Activated T-cell treated with anti-CD3 and anti-CD28 coated beads, Interleukin-2, amount 50 U/mL, for 72 hours (primary cell): ENCODE results near the gene DESI2. TPM values are rescaled to one million over a fixed set of nuclear protein-coding genes. Genes with fewer than 3 reads are reported as not detected.
A peak's percentile ranks its signal among the peaks of the same experiment; 100 is the strongest.
"Not testable (repeated sequence)": the region's sequence is repeated elsewhere in the genome, so short reads cannot be mapped to it uniquely, and the experiment has no call there.

Experiments used
- ATAC-seq, 2 donors: fragments of 150-1000 bp; cut with Tn5 transposase; replicated peaks in 1 of 2; 2 replicates each; pipeline ENCODE4 v1.10.0; 2021; ENCODE audit warnings: moderate library complexity in 2 of 2, mild to moderate bottlenecking in 1 of 2
- DNase-seq, 2 donors: peaks; one replicate each; pipeline ENCODE4 v3.0.0; 2021 to 2022; ENCODE audit warnings: mixed read lengths in 1 of 2
- H3K27ac Mint-ChIP-seq: one replicate; pipeline ENCODE4 v1.8.0; 2022; ENCODE audit warnings: mild to moderate bottlenecking, moderate library complexity, mixed read lengths
- H3K27me3 Mint-ChIP-seq: one replicate; pipeline ENCODE4 v1.8.0; 2022; ENCODE audit warnings: low read depth, mixed read lengths
- H3K36me3 Mint-ChIP-seq, 2 donors: one replicate each; pipeline ENCODE4 v1.8.0; 2022; ENCODE audit warnings: mixed read lengths in 2 of 2, mild to moderate bottlenecking in 1 of 2; ENCODE audit not compliant: insufficient read depth in 2 of 2
- H3K4me1 Mint-ChIP-seq: one replicate; pipeline ENCODE4 v1.8.0; 2022; ENCODE audit warnings: low read depth, mixed read lengths
- H3K4me3 Mint-ChIP-seq, 2 donors: one replicate each; pipeline ENCODE4 v1.8.0; 2022; ENCODE audit warnings: mild to moderate bottlenecking in 2 of 2, mixed read lengths in 2 of 2, moderate library complexity in 2 of 2
- H3K9me3 Mint-ChIP-seq, 2 donors: one replicate each; pipeline ENCODE4 v1.8.0; 2022; ENCODE audit warnings: mixed read lengths in 2 of 2
- total RNA-seq, 2 donors: library from RNA; stranded (reverse); gene quantifications; one replicate each; pipeline ENCODE4 v1.2.3, GENCODE V29; 2022

Gene DESI2
- total RNA-seq, 2 donors from 2014 or later: 35.0 to 41.0 TPM

DNA sequence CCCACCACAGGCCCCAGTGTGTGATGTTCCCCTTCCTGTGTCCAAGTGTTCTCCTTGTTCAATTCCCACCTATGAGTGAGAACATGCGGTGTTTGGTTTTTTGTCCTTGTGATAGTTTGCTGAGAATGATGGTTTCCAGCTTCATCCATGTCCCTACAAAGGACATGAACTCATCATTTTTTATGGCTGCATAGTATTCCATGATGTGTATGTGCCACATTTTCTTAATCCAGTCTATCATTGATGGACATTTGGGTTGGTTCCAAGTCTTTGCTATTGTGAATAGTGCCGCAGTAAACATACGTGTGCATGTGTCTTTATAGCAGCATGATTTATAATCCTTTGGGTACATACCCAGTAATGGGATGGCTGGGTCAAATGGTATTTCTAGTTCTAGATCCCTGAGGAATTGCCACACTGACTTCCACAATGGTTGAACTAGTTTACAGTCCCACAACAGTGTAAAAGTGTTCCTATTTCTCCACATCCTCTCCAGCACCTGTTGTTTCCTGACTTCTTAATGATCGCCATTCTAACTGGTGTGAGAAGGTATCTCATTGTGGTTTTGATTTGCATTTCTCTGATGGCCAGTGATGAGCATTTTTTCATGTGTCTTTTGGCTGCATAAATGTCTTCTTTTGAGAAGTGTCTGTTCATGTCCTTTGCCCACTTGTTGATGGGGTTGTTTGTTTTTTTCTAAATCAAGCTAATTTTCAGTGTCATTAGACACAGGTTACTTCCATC is 8.8 kb downstream of the DESI2 start:
- H3K4me1 Mint-ChIP-seq: peaks cover 26% of the 10 kb centered on the region
- H3K27me3 Mint-ChIP-seq, H3K9me3 Mint-ChIP-seq, H3K4me3 Mint-ChIP-seq, DNase-seq, H3K27ac Mint-ChIP-seq, ATAC-seq: not testable (repeated sequence)
- H3K36me3 Mint-ChIP-seq: peaks cover 6 to 24% of the 10 kb centered on the region in 2 donors

DNA sequence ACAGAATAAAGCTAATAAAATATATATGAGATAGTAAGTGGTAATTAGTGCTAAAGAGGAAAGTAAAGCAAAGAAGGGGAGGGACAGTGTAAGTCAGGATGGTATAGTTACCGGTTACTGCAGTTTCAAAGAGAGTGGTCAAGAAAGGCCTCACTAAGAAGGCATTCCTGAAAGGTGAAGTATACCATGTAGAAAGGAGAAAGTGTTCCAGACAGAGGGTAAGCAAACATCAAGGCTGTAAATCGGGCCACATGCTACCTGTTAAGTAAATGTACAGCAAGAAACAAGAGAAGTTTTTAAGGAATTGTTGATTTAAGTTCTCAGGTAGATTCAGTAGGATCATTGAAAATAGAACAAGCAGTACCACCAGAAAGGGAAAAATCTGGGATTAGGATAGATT is 9.7 kb downstream of the DESI2 start:
- no peaks in the 10 kb centered on the region for H3K27me3 Mint-ChIP-seq
- H3K36me3 Mint-ChIP-seq: peaks cover 4 to 20% of the 10 kb centered on the region in 2 donors
- H3K9me3 Mint-ChIP-seq: no peaks in the 10 kb centered on the region
- DNase-seq (no peak), ATAC-seq (no peak)
- H3K4me1 Mint-ChIP-seq: peaks cover 17% of the 10 kb centered on the region
- H3K4me3 Mint-ChIP-seq: no peak overlapping the region
- no peak overlapping the region for H3K27ac Mint-ChIP-seq

DNA sequence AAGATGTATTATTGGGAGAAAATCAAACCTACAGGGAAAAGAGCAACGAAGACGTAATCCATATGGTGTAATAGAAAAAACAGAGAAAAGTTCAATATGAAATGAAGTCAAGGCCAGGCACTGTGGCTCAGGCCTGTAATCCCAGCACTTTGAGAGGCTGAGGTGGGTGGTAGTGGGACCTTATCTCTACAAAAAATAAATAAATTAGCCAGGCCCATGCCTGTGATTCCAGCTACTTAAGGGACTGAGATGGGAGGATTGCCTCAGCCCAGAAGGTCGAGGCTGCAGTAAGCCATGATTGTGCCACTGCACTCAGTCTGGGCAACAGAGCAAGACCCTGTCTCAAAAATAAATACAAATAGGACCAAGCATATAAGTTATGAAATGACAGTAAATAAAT is 11.4 kb downstream of the DESI2 start:
- DNase-seq: no peak
- no peaks in the 10 kb centered on the region for H3K27me3 Mint-ChIP-seq
- no peaks in the 10 kb centered on the region for H3K9me3 Mint-ChIP-seq
- no peak overlapping the region for H3K27ac Mint-ChIP-seq
- H3K36me3 Mint-ChIP-seq: peaks cover 2 to 9% of the 10 kb centered on the region in 2 donors
- no peak overlapping the region for H3K4me3 Mint-ChIP-seq
- peaks cover 5% of the 10 kb centered on the region for H3K4me1 Mint-ChIP-seq
- no peak for ATAC-seq

DNA sequence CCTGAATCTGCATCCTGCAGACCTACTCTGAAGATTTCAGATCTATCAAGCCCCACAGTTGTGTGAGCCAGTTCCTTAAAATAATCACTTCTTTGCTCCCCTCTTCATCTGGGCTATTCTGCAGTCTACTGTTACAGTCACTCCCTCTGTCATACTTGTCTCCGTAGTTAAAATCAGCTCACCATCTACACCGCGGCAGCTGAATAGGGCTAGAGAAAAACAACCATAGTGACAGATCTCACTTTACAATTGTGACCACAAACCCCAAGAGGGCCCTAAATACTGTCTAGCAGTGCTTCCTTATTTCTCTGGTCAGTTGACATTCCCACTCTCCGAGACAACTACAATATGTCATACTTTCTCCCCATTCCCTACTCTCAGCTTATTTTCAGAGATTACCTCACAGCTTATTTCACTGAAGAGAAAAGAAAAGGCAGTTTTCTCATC is 12.9 kb downstream of the DESI2 start:
- DNase-seq (no peak), ATAC-seq (peak; percentile 60 to 66)
- Mint-ChIP-seq H3K27ac (no peak overlapping the region), H3K9me3 (no peaks in the 10 kb centered on the region), H3K4me3 (no peak overlapping the region), H3K4me1 (peaks cover 5% of the 10 kb centered on the region), H3K27me3 (no peaks in the 10 kb centered on the region), H3K36me3 (peaks cover 2% of the 10 kb centered on the region in 2 donors)

GRCh38 chr1:244666672-244667418 is 13.9 kb downstream of the DESI2 start:
- not testable (repeated sequence) for H3K4me1 Mint-ChIP-seq, H3K36me3 Mint-ChIP-seq, H3K4me3 Mint-ChIP-seq, ATAC-seq, H3K27ac Mint-ChIP-seq, DNase-seq, H3K9me3 Mint-ChIP-seq, H3K27me3 Mint-ChIP-seq

- no peak overlapping the region for H3K27ac Mint-ChIP-seq
- peaks cover 0 to 2% of the 10 kb centered on the region in 2 donors for H3K9me3 Mint-ChIP-seq
- ATAC-seq: no peak
These were observed 14.9 kb downstream of the DESI2 start for GRCh38 chr1:244667797-244668196.

GRCh38 chr1:244672946-244673682 is 20.2 kb downstream of the DESI2 start:
- no peak overlapping the region for H3K4me3 Mint-ChIP-seq
- no peak overlapping the region for H3K27ac Mint-ChIP-seq
- peaks cover 3 to 10% of the 10 kb centered on the region in 2 donors for H3K36me3 Mint-ChIP-seq
- ATAC-seq (no peak), DNase-seq (no peak)
- peaks cover 0 to 2% of the 10 kb centered on the region in 2 donors for H3K9me3 Mint-ChIP-seq
- peaks cover 23% of the 10 kb centered on the region for H3K4me1 Mint-ChIP-seq
- H3K27me3 Mint-ChIP-seq: no peaks in the 10 kb centered on the region

More at GRCh38 chr1:244667797-244668196, 14.9 kb downstream of the DESI2 start:
- peaks cover 0 to 3% of the 10 kb centered on the region in 2 donors for H3K36me3 Mint-ChIP-seq
- no peaks in the 10 kb centered on the region for H3K27me3 Mint-ChIP-seq
- peaks cover 5% of the 10 kb centered on the region for H3K4me1 Mint-ChIP-seq
- no peak for DNase-seq
- H3K4me3 Mint-ChIP-seq: no peak overlapping the region

DNA sequence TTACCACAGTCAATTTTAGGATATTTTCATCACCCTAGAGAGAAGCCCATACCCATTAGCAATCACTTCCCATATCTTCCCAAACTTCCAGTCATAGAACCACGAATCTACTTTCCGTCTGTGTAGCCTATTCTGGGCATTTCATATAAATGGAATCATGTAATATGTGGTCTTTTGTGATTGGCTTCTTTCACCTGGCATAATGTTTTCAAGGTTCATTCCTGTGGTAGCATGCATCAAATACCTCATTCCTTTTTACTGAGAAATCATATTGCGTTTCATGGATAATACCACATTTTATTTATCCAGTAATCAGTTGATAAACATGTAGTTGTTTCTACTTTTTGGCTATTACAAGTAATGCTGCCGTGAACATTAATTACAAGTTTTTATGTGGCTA is 21.5 kb downstream of the DESI2 start:
- peaks cover 3 to 10% of the 10 kb centered on the region in 2 donors for H3K36me3 Mint-ChIP-seq
- no peak for DNase-seq
- ATAC-seq: no peak
- no peak overlapping the region for H3K27ac Mint-ChIP-seq
- H3K27me3 Mint-ChIP-seq: no peaks in the 10 kb centered on the region
- H3K4me3 Mint-ChIP-seq: no peak overlapping the region
- peaks cover 23% of the 10 kb centered on the region for H3K4me1 Mint-ChIP-seq
- peaks cover 0 to 2% of the 10 kb centered on the region in 2 donors for H3K9me3 Mint-ChIP-seq

DNA sequence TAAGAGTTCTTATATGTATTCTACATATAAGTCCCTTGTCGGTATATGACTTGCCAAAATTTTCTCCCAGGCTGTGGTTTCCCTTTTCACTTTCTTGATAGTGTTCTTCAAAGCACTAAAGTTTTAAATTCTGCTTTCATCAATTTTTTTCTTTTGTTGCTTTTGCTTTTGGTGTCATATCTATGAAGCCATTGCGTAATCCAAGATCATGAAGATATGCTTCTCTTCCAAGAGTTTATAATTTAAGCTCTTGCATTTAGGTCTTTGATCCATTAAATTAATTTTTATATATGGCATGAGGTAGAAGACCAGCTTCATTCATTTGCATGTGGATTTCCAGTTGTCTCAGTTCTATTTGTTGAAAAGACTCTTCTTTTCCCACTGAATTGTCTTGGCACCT is 22.2 kb downstream of the DESI2 start:
- peaks cover 23% of the 10 kb centered on the region for H3K4me1 Mint-ChIP-seq
- H3K27ac Mint-ChIP-seq: no peak overlapping the region

DNA sequence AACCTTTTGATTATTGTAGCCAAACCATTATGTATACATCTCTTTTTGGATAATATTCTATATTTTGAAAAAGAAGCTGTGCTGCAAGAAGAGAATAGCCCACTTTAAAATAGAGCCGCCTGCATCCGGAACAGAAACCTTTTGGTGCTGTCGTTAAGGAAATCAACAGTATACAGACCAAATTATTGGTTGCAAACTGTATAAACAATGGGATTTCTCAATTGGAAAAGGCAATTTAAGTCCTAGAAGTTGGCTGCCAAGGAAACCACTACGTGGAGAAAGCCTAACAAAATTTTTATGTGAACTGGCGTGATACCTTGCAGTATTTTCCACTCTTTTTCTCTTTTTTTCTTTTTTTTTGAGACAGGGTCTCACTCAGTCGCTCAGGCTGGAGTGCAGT is 25.8 kb downstream of the DESI2 start:
- DNase-seq: no peak
- Mint-ChIP-seq H3K27me3 (no peaks in the 10 kb centered on the region), H3K4me1 (peaks cover 32% of the 10 kb centered on the region), H3K27ac (no peak overlapping the region), H3K4me3 (no peak overlapping the region), H3K9me3 (no peaks in the 10 kb centered on the region), H3K36me3 (peaks cover 9 to 18% of the 10 kb centered on the region in 2 donors)
- no peak for ATAC-seq

More for the DNA sequence above, 22.2 kb downstream of the DESI2 start:
- no peaks in the 10 kb centered on the region for H3K27me3 Mint-ChIP-seq
- H3K36me3 Mint-ChIP-seq: peaks cover 3 to 10% of the 10 kb centered on the region in 2 donors
- DNase-seq (no peak), ATAC-seq (no peak)
- peaks cover 0 to 2% of the 10 kb centered on the region in 2 donors for H3K9me3 Mint-ChIP-seq
- no peak overlapping the region for H3K4me3 Mint-ChIP-seq

GRCh38 chr1:244680667-244681066 is 27.7 kb downstream of the DESI2 start:
- H3K9me3 Mint-ChIP-seq: no peaks in the 10 kb centered on the region
- peaks cover 20% of the 10 kb centered on the region for H3K4me1 Mint-ChIP-seq
- H3K36me3 Mint-ChIP-seq: peaks cover 6 to 15% of the 10 kb centered on the region in 2 donors
- no peak overlapping the region for H3K27ac Mint-ChIP-seq
- no peak overlapping the region for H3K4me3 Mint-ChIP-seq
- ATAC-seq: no peak
- H3K27me3 Mint-ChIP-seq: no peaks in the 10 kb centered on the region
- no peak for DNase-seq

GRCh38 chr1:244682087-244682486 is 29.2 kb downstream of the DESI2 start:
- DNase-seq, H3K27me3 Mint-ChIP-seq, H3K4me3 Mint-ChIP-seq, H3K27ac Mint-ChIP-seq, ATAC-seq, H3K9me3 Mint-ChIP-seq: not testable (repeated sequence)
- Mint-ChIP-seq H3K4me1 (peaks cover 18% of the 10 kb centered on the region), H3K36me3 (peaks cover 6 to 21% of the 10 kb centered on the region in 2 donors)

GRCh38 chr1:244695937-244696336 is 43.0 kb downstream of the DESI2 start:
- peaks cover 2% of the 10 kb centered on the region in 2 donors for H3K9me3 Mint-ChIP-seq
- ATAC-seq: no peak
- no peaks in the 10 kb centered on the region for H3K4me1 Mint-ChIP-seq
- no peak overlapping the region for H3K27ac Mint-ChIP-seq
- H3K27me3 Mint-ChIP-seq: no peaks in the 10 kb centered on the region
- H3K36me3 Mint-ChIP-seq: peaks cover 19 to 46% of the 10 kb centered on the region in 2 donors
- DNase-seq: no peak
- no peak overlapping the region for H3K4me3 Mint-ChIP-seq
